KG1 (cell line): ENCODE results near the gene GPR157.

Source experiments
- DNase-seq: peaks from one replicate; lab custom pipeline; 2025; lab: John Stamatoyannopoulos, UW

GPR157 gene

DNA sequence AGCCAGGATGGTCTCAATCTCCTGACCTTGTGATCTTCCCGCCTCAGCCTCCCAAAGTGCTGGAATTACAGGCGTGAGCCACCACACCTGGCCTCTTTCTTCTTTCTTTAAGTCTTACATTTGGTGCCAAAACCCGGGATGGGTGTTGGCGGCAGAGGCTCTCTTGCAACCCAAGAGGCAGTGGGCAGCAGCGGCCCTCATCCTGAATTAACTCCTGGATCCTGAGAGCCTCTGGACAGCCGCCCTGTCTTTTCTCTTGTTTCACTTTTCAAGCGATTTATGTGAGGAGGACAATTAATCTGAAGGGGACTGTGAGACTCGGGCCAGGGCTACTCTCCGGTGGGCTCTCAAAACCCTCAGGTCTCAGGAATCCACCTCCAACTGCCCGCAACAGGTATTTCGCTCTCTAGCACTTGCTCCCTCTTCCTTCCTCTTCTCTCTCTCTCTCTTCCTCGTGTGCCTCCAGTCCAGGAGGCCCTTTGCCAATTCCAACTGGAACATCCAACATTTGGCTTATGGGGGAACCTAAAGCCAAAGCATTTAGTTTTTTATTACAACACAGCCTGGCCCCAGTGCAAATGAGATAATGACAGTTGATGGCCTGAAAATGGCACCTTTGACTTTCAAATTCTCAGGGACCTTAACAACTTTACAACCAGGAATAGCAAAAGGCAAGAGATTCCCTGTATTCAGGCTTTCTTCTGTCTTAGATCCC lies 41.3 kb downstream of the GPR157 start:
- no peak for DNase-seq

DNA sequence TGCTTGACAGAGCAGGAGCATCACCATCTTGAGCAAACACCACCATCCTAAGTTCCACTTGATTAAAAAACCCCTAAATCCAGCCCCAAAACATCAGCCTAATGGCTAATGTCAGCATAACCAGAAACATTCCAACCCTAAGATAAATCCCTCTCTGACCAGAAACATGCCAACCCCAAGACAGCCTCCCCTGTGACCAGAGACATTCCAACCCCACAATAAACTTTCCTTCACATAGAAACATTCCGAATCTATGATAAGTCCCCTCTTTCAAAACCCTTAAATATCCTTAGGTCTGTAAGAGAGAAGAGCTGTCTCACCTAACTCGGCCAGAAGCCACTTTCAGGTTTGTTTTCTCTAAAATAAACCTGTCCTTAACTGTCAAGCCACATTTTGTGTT lies 42.1 kb downstream of the GPR157 start:
- no peak for DNase-seq

DNA sequence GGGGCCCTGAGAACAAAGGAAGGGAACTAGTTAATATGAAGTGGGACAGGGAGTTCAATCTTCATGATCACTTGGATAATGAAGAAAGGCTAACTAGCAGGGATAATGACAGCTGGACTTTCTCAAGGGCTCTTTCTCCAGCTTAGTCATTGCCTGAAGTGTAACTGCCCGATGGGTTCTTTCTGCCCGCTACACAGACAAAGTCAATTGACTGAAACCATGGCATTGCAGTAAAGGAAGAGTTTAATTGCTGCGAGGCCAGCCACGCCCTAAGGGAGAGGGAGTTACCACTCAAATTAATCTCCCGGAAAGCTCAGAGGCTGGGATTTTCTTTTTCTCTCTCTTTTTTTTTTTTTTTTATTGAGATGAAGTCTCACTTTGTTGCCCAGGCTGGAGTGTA lies 42.9 kb downstream of the GPR157 start:
- no peak for DNase-seq

DNA sequence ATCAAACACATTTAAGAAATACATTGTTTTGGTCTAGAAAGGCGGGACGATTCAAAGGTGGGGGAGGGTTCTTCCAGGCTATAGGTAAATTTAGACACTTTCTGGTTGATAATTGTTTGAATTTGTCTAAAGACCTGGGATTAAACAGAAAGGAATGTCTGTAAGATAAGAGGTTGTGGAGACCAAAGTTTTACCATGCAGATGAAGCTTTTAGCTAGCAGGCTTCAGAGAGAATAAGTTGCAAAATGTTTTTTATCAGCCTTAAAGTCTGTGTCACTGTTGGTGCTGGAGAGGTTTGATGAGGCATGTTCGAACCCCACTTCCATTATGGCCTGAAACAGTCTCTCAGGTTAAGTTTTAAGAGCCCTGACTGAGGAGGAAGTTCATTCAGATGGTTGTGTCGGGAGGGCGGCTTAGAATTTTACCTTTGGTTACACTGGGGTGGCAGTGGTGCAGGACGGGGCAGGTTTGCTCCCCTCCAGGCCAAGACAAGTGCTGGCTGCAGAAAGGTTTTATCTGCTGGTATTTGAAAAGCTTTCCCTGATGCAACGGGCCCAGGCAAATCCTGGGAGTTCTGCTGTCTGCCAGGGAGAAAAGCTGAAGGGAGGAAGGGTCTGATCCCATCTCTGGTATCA lies 43.5 kb downstream of the GPR157 start:
- DNase-seq, result peak; percentile 12

DNA sequence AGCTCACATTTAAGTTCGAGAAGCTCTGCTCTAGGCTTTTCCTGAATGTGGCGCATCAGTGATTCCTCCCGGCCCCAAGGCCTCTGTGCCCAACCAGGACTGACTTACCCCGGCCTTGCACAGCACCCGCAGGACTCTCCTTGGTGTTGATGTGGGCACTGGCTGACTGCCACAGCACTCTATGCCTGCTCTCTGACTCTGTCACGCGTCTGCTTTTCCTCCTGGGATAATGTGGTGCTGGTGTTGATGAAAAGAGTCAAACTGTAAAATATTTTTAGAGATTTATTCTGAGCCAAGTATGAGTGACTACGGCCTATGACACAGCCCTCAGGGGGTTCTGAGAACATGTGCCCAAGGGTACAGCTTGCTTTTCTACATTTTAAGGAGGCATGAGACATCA lies 44.0 kb downstream of the GPR157 start:
- no peak for DNase-seq

DNA sequence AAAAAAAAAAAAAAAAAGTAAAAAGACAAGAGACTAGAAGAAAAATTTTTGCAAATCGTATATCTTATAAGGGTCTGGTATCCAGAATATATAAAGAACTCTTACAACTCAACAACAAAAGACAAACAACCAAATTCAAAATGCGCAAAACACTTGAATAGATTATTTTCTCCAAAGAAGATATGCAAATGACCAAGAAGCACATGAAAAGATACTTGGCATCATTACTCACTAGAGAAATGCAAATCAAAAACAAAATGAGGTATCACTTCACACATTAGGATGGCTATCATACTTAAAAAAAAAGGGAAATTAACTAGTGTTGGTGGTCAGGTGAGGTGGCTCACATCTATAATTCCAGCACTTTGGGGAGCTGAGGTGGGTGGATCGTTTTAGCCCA lies 47.4 kb downstream of the GPR157 start:
- no peak for DNase-seq

DNA sequence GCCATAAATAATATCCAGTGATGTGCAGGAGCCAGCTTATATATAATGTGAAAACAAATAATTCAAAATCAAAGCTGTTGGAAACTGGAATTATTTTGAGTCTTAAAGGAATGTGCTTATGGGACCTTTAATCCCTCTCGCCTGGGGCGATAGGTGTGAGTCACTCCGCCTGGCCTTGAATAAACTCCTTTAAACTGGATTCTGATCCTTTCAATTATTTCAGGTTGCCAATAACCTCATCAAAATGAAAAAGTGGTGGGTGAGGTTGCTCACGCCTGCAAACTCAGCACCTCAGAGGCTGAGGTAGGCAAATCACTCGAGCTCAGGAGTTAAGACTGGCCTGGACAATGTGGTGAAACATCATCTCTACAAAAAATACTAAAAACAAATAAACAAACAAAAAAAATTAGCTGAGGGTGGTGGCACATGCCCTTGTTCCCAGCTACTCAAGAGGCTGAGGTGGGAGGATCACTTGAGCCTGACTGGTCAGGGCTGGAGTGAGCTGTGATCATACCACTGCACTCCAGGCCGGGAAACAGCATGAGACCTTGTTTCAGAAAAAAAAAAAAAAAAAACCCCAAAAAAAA lies 48.1 kb downstream of the GPR157 start:
- DNase-seq, result no peak

DNA sequence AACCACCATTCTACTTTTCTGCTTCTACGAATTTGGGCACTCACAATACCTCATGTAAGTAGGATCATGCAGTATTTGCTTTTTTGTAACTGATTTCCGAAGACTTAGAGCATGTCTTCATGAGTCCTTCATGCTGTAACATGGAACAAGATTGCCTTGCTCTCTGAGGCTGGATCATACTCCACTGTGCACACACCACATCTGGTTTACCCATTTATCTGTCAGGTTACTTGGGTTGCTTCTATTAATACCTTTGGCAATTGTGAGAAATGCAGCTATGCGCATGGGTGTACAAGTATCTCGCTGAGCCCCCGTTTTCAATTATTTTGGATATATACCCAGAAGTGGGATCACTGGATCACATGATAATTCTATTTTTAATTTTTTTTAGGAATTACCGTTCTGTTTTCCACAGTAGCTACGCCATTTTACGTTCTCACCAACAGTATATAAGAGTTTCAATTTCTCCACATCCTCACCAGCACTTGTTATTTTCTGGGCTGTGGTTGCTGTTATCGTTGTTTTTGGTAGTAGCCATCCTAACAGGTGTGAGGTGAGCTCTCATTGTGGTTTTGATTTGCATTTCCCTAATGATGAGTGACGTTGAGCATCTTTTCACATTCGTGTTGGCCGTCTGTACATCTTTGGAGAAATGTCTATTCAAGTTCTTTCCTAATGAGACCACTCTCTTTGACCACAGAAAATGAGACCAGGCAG lies 48.8 kb downstream of the GPR157 start:
- DNase-seq, result no peak

DNA sequence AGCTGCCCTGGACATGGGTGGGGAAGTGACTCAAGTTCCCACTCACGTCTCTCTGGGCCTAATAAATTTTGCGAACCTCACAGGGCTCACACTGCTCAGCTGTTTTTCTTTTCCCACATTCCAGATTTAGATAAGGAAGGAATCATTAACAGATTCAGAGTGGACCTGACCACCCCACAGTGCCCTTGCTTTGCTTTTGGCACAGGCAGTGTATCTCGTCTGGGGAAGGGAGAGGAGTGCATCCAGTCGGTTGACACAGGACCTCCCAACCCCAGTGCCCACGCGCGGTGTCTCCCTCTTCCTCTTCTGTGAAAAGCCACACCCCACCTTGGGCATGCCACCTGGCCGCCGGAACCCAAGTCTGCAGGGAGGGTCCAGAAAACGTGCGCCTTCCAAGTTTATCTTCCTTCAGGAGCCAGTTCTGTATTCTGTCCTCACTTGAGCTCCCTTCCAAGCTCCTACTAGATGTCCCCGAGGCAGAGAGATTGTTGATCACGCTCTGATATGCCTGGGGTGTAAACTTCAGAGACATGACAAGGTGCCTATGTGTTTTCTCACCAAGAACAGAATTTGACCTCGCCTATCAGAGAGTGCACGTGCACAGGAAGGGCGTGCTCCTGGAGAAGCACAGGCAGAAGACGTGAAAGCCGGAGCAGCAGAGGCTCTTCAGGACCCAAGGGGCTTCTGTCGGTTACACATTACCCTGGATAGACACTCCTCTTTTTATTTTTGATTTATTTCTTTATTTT lies 50.0 kb downstream of the GPR157 start:
- DNase-seq, result no peak

DNA sequence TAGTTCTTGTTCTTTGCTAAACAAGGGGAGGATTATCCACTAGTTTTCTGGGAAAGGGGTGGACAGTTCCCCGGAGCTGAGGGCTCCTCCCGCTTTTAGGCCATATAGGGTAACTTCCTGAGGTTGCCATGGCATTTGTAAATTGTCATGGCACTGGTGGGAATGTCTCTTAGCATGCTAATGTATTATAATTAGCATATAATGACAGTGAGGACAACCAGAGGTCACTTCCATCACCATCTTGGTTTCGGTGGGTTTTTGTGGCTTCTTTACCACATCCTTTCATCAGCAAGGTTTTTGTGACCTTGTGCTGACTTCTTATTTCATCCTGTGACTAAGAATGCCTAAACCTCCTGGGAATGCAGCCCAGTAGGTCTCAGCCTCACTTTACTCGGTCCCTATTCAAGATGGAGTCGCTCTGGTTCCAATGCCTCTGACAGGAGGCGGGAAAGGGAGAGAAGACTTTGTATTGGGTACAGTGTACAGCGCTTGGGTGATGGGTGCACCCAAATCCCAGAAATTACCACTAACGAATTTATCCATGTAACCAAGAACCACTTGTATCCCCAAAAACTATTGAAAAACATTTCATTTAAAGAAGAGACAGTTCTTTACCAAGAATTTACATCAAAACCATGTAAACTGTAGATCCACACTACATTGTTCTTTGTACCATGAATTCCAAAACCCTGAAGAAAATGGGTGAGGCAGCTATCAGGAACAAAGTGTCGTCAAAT lies 50.7 kb downstream of the GPR157 start:
- no peak for DNase-seq

DNA sequence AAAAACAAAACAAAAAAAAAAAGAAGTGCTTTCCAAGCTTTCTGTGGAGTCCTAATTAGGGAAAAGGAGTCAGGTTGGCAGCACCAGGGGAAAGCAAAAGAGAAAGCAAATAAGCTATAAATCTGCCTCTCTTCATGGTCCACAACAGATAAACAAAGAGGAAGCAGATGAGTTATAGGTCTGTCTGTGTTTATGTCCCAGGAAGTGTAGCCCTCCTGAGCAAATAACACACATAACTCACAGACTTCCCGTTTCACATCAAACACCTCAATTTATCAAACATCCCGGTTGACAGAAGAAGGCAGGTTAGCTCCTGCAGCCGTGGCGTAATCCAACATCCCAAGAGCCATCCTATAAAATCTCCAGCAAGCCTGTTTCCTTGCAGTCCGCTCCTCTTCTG lies 53.9 kb downstream of the GPR157 start:
- peak; percentile 41 for DNase-seq

DNA sequence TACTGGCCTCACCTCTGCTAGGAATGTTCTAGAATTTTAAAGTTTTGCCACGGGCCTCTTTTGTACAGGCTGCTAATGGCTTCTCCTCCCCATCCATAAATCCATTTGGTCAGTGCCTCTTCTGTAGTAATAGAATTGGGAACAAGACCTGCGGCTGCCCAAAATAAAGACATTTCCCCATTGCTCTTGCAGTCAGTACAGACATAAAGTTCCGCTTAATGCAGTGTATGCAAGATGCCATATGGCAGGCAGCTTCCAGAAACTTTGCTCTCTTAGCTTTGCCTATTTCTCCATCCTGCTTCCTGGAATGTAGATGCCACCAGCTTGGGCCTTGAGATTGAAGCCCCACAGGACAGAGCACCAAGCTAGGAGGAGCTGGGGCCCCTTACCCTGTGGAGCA lies 55.8 kb downstream of the GPR157 start:
- DNase-seq, result no peak

DNA sequence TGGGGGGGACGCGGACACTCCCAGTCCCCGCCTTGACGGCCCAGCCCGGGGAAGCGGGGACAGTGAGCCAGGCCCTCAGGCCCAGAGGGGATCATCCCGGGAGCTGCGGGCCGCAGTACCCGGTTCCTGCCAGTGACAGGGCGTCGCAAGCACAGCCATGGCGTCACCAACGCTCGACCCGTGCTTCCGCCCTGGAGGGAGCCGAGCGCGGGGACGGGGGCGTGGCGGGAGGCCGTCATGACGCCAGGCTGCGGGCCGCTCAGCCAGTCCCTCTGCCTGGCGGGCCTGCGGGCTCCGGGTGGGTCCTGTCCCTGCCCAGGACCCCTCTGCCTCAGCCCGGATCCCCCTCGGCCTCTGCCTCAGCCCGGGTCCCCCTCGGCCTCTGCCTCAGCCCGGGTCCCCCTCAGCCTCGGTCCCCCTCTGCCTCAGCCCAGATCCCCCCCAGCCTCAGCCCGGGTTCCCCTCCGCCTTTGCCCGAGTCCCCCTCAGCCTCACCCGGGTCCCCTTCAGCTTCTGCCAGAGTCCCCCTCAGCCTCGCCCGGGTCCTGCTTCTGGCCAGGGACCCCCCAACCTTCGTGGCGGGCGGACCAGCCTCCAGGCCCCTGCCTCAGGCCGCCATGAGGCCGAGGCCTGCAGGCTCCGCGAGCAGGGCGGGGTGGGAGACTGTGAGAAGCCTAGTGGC lies 57.2 kb downstream of the GPR157 start:
- DNase-seq, result no peak

DNA sequence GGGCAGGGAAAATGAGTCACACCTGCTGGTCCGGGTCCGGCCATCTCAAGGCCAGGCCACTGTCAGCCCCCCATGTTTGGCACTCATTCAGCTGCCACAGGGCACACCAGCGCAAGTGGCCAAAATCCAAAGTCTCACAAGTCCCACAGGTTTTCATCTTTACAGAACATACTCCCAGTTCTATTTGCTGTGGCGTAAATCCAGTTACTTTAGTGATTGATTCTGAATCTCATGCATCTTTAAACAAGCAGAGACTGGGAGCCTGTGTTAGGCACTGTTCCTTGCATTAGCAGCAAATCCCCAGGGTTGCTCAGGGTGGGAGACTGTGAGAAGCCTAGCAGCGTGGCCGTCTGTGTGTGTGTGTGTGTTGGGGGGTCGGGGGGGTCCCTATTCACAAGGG lies 58.4 kb downstream of the GPR157 start:
- no peak for DNase-seq

DNA sequence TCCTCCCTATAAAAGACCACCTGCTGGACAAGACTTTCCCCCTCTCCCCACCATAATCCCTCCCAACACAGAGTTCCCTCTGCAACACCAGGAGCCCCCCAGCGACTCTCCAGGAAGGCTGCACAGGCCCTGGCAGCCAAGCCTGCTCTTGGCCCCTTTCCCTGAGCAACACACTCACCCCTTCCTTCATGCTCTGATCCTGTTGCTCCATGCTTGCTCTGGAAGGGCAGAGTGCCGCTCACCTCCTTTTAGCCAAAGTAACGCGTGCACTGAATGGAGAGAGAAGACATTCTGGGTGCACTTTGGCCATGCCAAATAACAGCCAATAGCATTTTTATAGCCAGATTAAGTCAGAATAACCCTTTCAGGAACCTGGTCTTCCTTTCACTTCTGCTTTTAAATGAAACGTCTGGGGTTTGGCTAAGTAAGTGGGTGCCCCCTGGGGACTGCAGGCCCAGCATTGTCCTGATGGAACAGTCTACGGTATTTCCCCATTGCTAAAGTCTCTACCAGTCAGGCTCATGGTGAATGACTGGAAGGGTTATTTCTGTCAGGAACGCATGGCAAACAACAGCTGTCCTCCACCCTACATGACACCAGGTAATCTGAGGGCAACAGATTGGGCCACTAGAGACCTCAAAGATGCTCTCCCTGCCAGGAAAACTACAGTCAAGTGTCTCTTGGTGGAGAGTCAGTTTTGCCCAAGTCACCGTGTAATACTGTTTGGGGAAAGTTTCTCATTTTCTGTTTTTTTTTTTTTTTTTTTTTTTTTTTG lies 59.4 kb downstream of the GPR157 start, which contains the start of gene SLC2A5:
Gene SLC2A5 (minus strand): TSS at position 310 of the 775 bp plus-strand sequence. CDS start 99 bp downstream, at position 211.
- DNase-seq, result peak; percentile 71

DNA sequence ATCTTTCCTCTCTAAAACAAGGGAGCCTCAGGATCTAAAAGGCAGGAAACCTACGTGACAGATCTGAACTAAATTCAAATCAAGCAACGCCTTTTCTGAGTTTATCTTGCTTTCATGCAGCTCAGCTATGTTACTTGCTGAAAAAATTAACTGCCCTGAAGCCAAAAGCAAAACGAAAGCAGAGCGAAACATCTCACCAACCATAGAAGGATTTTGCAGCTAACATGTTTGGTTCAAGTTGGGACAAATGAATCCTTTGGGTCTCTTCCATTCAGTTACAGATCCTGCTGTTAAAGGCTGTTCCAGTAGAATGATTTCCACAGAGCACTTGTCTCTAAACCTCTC lies 59.9 kb downstream of the GPR157 start:
- DNase-seq, result no peak

DNA sequence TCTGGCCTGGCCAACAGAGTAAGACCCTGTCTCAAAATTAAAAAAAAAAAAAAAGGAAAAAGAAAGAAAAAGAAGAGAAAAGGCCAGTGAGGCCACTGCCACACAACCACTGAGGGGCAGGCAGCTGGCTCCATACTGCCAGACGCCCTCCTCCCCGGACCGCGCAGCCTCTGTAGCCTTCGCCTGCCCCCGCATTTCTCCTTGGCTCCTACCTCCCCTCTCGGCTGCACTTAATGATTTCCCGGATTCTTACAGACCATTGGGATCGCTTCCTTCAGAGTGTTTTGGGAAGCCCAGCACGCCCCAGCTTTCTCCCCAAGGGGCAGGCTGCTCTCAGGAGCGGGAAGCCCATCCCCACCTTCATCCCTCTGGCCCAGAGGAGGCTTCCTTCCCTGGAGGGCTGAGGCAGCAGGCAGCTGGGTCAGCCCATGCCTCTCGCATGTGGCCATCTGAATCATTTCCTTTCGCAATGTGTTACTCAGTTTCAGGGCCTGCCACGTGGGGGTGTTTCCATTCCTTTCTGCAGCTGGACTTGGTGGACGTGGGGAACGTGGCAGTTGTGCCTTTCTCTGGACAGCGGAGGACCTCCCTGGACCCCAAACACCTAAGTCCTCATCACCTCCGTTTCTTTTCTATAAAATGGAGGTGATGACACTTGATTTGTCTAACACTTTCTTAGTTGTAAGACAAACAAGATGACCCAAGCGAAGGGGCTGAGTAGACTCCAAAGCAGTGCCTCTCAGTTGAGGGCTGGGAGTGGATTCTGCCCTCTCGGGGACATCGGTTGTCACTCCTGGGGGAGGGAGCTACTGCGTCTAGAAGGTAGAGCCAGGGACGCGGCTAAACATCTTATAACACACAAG lies 61.7 kb downstream of the GPR157 start:
- no peak for DNase-seq

DNA sequence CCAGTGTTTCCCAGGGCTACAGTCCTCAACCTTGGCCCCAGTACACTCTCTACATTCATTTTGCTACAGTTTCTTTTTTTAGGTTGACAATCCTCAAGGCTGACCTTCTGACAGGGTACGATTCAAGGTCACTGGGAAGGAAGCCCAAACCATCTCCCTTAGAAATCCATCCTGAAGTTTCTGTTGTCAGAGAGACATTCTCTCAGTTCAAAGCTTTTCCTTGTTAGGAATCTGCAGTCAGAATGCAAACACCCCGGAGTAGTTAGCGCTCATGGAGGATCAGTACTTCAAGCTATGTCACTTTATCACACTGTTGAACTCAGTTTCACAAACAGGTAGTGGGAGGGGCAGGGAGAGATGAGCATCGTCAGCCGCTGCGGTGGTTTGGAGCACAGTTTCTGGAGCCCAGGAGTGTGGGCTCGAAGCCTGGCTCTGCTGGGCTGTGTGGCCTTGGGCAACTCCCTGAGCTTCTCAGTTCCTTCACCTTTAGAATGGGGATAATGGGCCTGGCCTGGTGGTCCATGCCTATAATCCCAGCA lies 63.6 kb downstream of the GPR157 start:
- DNase-seq, result no peak

DNA sequence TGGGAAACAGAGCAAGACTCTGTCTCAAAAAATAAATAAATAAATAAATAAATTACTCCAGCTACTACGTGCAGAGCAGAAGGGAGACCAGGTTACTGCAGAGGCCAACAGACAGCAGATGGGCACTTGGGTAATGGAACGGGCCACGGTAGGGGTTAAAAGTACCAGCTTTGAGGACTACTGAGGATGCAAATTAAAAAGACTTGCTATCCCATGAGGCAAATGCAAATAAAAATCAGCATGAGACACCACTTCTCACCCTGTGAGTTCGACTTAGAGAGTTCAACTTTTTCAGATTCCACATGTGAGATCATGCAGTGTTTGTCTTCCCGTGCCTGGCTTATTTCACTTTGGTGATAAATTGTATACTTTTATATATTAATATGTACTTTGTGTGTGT lies 66.1 kb downstream of the GPR157 start:
- no peak for DNase-seq
